ENCODE measurements around the gene JDP2. TPM values are rescaled to one million over a fixed set of nuclear protein-coding genes. Genes with fewer than 3 reads are reported as not detected.

JDP2 gene
- total and polyA plus RNA-seq, 2 of the 4 experiments (the other 2 are of a cell fraction) = 35.7 to 38.4 TPM

GRCh38 chr14:75471059-75471458 is 43.2 kb downstream of the JDP2 start:
- H4K8ac ChIP-seq (ENCODE audit: low read depth in 2 of 2, low read length in 2 of 2) = no peak overlapping the region
- H3K4me2 ChIP-seq (ENCODE audit: low read depth, low read length) = no peak overlapping the region
- no peak overlapping the region for H2BK5ac ChIP-seq (ENCODE audit: low read depth, low read length, poor library complexity, severe bottlenecking)
- no peak overlapping the region for H3K4me3 ChIP-seq (ENCODE audit: insufficient read depth, low read depth, low read length)
- dilution Hi-C loops (cut with HindIII; ENCODE audit: low sequenced_read_pairs, unreplicated experiment) (no loop called here), intact Hi-C loops (cut with micrococcal nuclease) (no loop called here), in situ Hi-C loops (cut with MboI; ENCODE audit: low sequenced_read_pairs) (no loop called here)
- no peak overlapping the region for H3K9ac ChIP-seq (ENCODE audit: low read depth, low read length)
- WGBS, 2 experiments (ENCODE audit: extremely low coverage in 2 of 2, insufficient read length in 1 of 2) = no CpG with 5 or more reads among the region's 5 CpGs
- peaks cover 49% of the 10 kb centered on the region for H4K20me1 ChIP-seq (ENCODE audit: insufficient read depth, low read length)
- peaks cover 9 to 50% of the 10 kb centered on the region in 2 experiments; a peak in 3 of 4 replicates for H3K79me1 ChIP-seq (ENCODE audit: low read depth in 1 of 2, low read length in 2 of 2)
- H3K18ac ChIP-seq (ENCODE audit: low read depth, low read length) = no peak overlapping the region
- H3K27ac ChIP-seq (ENCODE audit: insufficient read depth, low read length) = no peak overlapping the region
- H2BK20ac ChIP-seq (ENCODE audit: low read depth, low read length) = no peak overlapping the region
- no peak overlapping the region for H3K56ac ChIP-seq (ENCODE audit: extremely low read depth, insufficient read depth, low read length)
- H3K27me3 ChIP-seq (ENCODE audit: control insufficient read depth, insufficient read depth, low read length) = no peaks in the 10 kb centered on the region
- TF ChIP-seq CHD1 (IDR thresholded peaks at IDR 0.05; ENCODE audit: low read depth, low read length) (no peak), MAZ (IDR thresholded peaks at IDR 0.05; ENCODE audit: borderline replicate concordance, low read depth, low read length) (no peak), MAFK (IDR thresholded peaks at IDR 0.05; ENCODE audit: low read depth, low read length) (no peak), RFX5 (IDR thresholded peaks at IDR 0.05; ENCODE audit: low read depth, low read length) (no peak), RCOR1 (IDR thresholded peaks at IDR 0.05; ENCODE audit: insufficient replicate concordance, low read length) (no peak), NFE2L2 (IDR thresholded peaks at IDR 0.05; ENCODE audit: low read depth, low read length) (no peak), RAD21 (IDR thresholded peaks at IDR 0.05; ENCODE audit: low read length) (no peak), CEBPB (IDR thresholded peaks at IDR 0.05; ENCODE audit: low read depth, low read length) (no peak), MXI1 (IDR thresholded peaks at IDR 0.05; ENCODE audit: borderline replicate concordance, low read depth, low read length) (no peak), CTCF (conservative IDR thresholded peaks at IDR 0.05; ENCODE audit: low read depth, low read length) (no peak), POLR2A (IDR thresholded peaks at IDR 0.05; ENCODE audit: low read depth, low read length) (no peak), FOS (IDR thresholded peaks at IDR 0.05; ENCODE audit: low read depth, low read length) (no peak), BHLHE40 (IDR thresholded peaks at IDR 0.05; ENCODE audit: low read depth, low read length) (no peak), SMC3 (IDR thresholded peaks at IDR 0.05; ENCODE audit: low read depth, low read length) (no peak)
- TF ChIP-seq, protein P1, sequence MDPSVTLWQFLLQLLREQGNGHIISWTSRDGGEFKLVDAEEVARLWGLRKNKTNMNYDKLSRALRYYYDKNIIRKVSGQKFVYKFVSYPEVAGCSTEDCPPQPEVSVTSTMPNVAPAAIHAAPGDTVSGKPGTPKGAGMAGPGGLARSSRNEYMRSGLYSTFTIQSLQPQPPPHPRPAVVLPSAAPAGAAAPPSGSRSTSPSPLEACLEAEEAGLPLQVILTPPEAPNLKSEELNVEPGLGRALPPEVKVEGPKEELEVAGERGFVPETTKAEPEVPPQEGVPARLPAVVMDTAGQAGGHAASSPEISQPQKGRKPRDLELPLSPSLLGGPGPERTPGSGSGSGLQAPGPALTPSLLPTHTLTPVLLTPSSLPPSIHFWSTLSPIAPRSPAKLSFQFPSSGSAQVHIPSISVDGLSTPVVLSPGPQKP (IDR thresholded peaks at IDR 0.05; ENCODE audit: borderline replicate concordance, low read depth, low read length) = no peak
- TF ChIP-seq, protein P2, sequence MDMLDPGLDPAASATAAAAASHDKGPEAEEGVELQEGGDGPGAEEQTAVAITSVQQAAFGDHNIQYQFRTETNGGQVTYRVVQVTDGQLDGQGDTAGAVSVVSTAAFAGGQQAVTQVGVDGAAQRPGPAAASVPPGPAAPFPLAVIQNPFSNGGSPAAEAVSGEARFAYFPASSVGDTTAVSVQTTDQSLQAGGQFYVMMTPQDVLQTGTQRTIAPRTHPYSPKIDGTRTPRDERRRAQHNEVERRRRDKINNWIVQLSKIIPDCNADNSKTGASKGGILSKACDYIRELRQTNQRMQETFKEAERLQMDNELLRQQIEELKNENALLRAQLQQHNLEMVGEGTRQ (IDR thresholded peaks at IDR 0.05; ENCODE audit: low read depth, low read length) = no peak
- BruUV-seq (replicated peaks) = no TSS peak
- no peak overlapping the region for H2AK5ac ChIP-seq (ENCODE audit: low read depth, low read length)
- H3K14ac ChIP-seq (replicated peaks; ENCODE audit: low read depth, low read length) = no peak overlapping the region
- ATAC-seq (ENCODE audit: low read depth) (no peak), DNase-seq (no peak)
- no peak overlapping the region for H4K91ac ChIP-seq (ENCODE audit: insufficient read depth, low read depth, low read length)
- H2BK120ac ChIP-seq (ENCODE audit: low read depth, low read length) = no peak overlapping the region
- H2AK9ac ChIP-seq (replicated peaks; ENCODE audit: low read depth, low read length, poor library complexity) = no peak overlapping the region
- POLR2A ChIA-PET (ENCODE audit: unreplicated experiment) = no interaction called here
- H2BK15ac ChIP-seq (ENCODE audit: low read depth, low read length) = no peak overlapping the region
- no peaks in the 10 kb centered on the region; the same call in 1 of the 2 replicates for H3K9me1 ChIP-seq (ENCODE audit: insufficient read depth, low read length)
- no peaks in the 10 kb centered on the region; the same call in 1 of the 2 replicates for H3K4me1 ChIP-seq (ENCODE audit: control insufficient read depth, insufficient read depth, low read length)
- H3K36me3 ChIP-seq (ENCODE audit: control insufficient read depth, insufficient read depth, low read length) = peaks cover 60% of the 10 kb centered on the region
- CTCF ChIA-PET = interaction anchor here (0.6 kb wide), 1 partner anchor 167 kb away, joined by 4 read pairs; no protein-coding TSS in a partner anchor
- no peak overlapping the region for H2AFZ ChIP-seq (replicated peaks; ENCODE audit: low read length, poor library complexity)
- H3K4ac ChIP-seq (ENCODE audit: low read depth, low read length) = no peak overlapping the region
- no peak overlapping the region for H3K23ac ChIP-seq (ENCODE audit: low read depth, low read length)
- H3K9me3 ChIP-seq (ENCODE audit: control insufficient read depth, insufficient read depth, low read length) = no peaks in the 10 kb centered on the region
- no peak overlapping the region for H4K5ac ChIP-seq (ENCODE audit: low read depth, low read length)
